ENCODE measurements around the gene JPH2.

GRCh38 chr20:44113618-44114376, 73.2 kb downstream of the JPH2 start:
- TF ChIP-seq EZH2 (IDR thresholded peaks at IDR 0.05; ENCODE audit: low read length, unreplicated experiment) (no peak), CTCF (conservative IDR thresholded peaks at IDR 0.05; ENCODE audit: low read depth, low read length) (no peak)

Measured in PC-3 (cell line).